DMS 273 treated with DMSO at 0.1 percent for 48 hours (cell line): ENCODE measurements around the gene OR2T5.
"Not testable (repeated sequence)": the region's sequence is repeated elsewhere in the genome, so short reads cannot be mapped to it uniquely, and the experiment has no call there.

Experiments
- DNase-seq: peaks from one replicate; lab custom pipeline; 2025; lab: John Stamatoyannopoulos, UW

Gene OR2T5

DNA sequence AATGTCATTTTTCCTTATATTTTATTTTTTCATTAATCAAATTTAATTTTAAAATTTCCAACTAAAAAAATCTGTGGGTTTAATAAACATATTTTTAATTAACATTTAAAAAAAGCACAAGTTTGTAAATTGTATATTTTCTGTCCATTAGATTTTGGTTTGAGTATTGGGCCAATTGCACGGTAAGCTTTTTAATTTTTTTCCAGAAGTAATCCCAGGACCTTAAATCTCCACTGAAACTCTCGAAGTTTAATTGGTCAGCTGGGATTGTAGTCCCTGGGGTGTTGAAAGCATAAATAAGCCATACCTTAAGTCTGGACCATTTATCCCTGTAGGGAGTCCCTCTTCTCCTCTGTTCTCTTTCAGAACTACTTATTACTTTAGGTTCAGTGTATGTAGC is 19.4 kb downstream of the OR2T5 start, which contains the start of gene OR2G6:
OR2G6 (plus strand) TSS at position 301 of the 400 bp plus-strand sequence. CDS start 13,574 bp downstream, outside the sequence.
- not testable (repeated sequence) for DNase-seq

DNA sequence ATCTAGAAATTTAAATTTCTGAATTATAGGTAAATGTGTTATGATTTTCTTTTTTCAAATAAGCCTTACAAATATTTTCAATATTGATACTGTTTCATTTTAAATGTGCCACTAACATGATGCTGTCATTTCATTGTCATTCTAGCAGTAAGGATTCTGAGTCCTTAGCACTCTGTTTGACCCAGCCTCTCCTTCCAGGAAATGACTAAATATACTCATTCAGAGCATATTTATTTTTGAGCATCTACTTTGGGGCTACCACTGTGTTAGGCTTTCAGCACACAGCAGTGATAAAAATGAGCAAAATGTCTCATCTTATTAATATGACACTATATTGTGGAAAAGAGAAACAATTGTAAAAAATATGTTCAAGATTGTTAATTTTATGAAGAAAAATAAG is 21.8 kb downstream of the OR2T5 start:
- not testable (repeated sequence) for DNase-seq

- DNase-seq = no peak
Observed at GRCh38 chr1:248521856-248522255, 33.5 kb downstream of the OR2T5 start.

DNA sequence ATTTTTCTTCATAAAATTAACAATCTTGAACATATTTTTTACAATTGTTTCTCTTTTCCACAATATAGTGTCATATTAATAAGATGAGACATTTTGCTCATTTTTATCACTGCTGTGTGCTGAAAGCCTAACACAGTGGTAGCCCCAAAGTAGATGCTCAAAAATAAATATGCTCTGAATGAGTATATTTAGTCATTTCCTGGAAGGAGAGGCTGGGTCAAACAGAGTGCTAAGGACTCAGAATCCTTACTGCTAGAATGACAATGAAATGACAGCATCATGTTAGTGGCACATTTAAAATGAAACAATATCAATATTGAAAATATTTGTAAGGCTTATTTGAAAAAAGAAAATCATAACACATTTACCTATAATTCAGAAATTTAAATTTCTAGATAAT is 49.1 kb downstream of the OR2T5 start:
- DNase-seq = not testable (repeated sequence)
